SJSA1 (cell line): ENCODE data around the gene TRAK2. TPM values are rescaled to one million over a fixed set of nuclear protein-coding genes. Genes with fewer than 3 reads are reported as not detected.

Experiments
- DNase-seq, 2 experiments: peaks; one replicate each; pipeline ENCODE4 v3.0.0-alpha.2; 2015 to 2020; ENCODE audit warnings: low spot score in 2 of 2, low read depth in 1 of 2
- H3K27ac ChIP-seq: fragments of 250-450 bp; sonication (Bioruptor Pico); 2 replicates; pipeline ENCODE4 v1.5.1; 2020; ENCODE audit warnings: mild to moderate bottlenecking, moderate library complexity
- H3K27me3 ChIP-seq: fragments of 250-450 bp; sonication (Bioruptor Pico); replicated peaks from 2 replicates; pipeline ENCODE4 v1.5.1; 2020; ENCODE audit warnings: mild to moderate bottlenecking, moderate library complexity
- H3K36me3 ChIP-seq: fragments of 250-450 bp; sonication (Bioruptor Pico); 2 replicates; pipeline ENCODE4 v1.5.1; 2020; ENCODE audit warnings: mild to moderate bottlenecking
- H3K4me1 ChIP-seq: fragments of 250-450 bp; sonication (Bioruptor Pico); replicated peaks from 2 replicates; pipeline ENCODE4 v1.6.1; 2021; ENCODE audit warnings: mild to moderate bottlenecking
- H3K4me3 ChIP-seq: fragments of 250-450 bp; sonication (Bioruptor Pico); 2 replicates; pipeline ENCODE4 v1.5.1; 2020; ENCODE audit warnings: mild to moderate bottlenecking
- H3K9me3 ChIP-seq: fragments of 250-450 bp; sonication (Bioruptor Pico); replicated peaks from 2 replicates; pipeline ENCODE4 v1.5.1; 2020; ENCODE audit warnings: mild to moderate bottlenecking
- total RNA-seq: library from RNA; depleted of rRNA; stranded (reverse); fragments of >200 nt; shearing (Covaris generic); gene quantifications from 2 replicates; pipeline ENCODE4 v1.2.3, GENCODE V29; 2014

The TRAK2 gene
- total RNA-seq, 1 experiment from 2014 or later, result 39.8 TPM

DNA sequence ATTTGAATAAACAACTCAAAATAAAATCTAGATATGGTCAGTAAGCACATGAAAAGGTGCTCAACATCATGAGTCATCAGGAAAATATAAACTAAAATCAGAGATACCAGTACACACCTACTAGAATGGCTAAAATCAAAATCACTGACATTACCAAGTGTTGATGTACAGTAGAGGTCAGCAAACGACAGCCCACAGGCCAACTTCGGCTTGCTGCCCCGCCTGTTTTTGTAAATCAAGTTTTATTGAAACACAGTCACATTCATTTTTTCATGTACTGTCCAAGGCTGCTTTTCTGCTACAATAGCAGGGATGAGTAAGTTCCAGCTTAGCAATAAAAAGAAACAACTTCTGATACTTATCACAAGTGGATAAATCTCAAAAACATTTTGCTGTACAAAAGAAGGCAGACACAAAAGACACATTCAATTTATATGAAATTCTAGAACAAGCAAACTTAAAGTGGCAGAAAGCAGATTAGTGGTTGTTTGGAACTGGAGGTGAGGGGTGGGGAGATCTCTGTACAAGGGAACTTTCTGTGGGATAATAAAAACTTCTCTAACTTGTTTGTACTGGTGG, 32.1 kb downstream of the TRAK2 start:
- Histone ChIP-seq H3K27me3 (no peaks in the 10 kb centered on the region), H3K4me1 (peaks cover 21% of the 10 kb centered on the region), H3K36me3 (no peaks in the 10 kb centered on the region), H3K9me3 (no peaks in the 10 kb centered on the region), H3K27ac (no peak overlapping the region), H3K4me3 (no peak overlapping the region)
- DNase-seq, result no peak

DNA sequence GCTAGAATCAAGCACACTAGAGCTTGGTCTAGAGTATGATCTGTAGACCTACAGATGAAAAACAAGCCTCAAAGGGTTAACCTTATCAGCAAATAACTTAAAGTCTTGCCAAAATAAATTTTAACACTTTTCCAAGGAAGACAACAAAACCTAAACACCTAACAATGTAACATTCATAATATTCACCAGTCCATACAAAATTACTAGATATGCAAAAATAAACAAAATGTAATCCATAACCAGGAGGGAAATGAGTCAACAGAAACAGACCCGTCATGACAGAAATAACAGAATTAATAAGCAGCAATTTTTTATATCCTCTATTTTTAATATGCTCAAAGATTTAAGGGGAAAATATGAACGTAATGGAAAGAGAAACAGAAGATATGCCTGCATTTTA, 36.1 kb downstream of the TRAK2 start:
- Histone ChIP-seq H3K36me3 (peaks cover 10% of the 10 kb centered on the region), H3K4me3 (no peak overlapping the region), H3K27me3 (no peaks in the 10 kb centered on the region), H3K4me1 (peaks cover 22% of the 10 kb centered on the region), H3K9me3 (no peaks in the 10 kb centered on the region), H3K27ac (no peak overlapping the region)
- no peak for DNase-seq

DNA sequence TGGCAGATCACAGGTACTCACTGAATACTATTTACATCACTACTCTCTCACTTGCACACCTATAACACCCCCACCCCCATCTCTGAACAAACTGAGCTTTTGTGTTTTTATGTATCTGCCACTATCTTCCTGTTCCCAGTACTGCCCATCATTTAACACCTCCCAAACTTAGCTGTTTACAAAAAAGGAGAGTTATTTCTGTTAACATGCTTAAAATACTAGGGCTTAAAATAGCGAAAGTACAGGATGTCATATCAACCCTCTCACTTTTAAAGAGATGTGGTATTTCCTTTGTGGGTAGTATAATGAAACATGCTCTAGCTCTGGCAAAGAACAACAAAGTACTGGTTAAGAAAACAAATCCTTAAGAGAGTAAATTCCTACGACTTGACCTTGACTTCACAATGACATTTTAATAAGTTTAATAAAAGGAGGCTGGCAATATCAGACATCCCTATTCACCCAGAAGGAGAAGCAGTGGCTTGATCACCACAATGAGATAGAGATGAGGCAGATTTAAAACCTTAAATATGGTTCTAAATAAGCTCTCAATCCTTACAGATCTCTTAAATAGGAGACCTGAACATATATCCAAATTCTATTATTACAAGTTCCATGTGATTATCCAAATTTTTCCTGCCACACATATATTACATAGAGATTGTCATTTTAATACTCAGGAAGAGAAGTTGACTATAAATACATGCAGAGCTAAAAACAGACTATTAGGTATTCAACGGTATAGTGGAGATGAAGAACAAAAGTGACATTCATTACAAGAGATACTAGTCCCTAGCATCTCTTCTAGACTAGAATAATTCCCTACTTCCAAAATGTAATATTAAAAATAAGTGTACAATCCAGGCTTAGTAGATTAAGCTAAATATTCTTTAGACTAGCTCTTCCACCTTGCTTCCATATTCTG, 36.9 kb downstream of the TRAK2 start:
- H3K27ac ChIP-seq, result no peak overlapping the region
- H3K4me3 ChIP-seq, result no peak overlapping the region
- no peaks in the 10 kb centered on the region for H3K9me3 ChIP-seq
- H3K36me3 ChIP-seq, result peaks cover 10% of the 10 kb centered on the region
- DNase-seq, result peak in 1 of 2 experiments; percentile 48
- H3K4me1 ChIP-seq, result peaks cover 21% of the 10 kb centered on the region
- H3K27me3 ChIP-seq, result no peaks in the 10 kb centered on the region

DNA sequence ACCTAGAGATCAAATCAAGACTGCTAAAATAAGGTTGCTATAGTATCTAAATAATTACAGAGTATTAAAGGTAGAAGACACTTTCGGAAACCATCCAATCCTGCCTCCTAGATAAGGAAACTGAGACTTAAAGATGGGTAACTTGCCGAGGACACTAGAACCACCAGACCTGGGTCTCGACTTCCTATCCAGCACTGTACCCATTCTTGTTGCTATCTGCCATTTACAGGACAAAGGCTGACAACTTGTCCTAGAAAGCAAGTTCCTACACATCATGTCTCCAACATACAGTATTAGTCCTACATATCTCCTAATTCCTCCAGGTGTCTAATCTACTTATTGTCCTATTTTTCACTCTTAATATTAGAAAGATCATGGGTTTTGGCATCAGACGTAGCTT, 37.7 kb downstream of the TRAK2 start:
- H3K4me1 ChIP-seq, result peaks cover 14% of the 10 kb centered on the region
- peaks cover 10% of the 10 kb centered on the region for H3K36me3 ChIP-seq
- no peaks in the 10 kb centered on the region for H3K27me3 ChIP-seq
- no peak overlapping the region for H3K27ac ChIP-seq
- no peak overlapping the region for H3K4me3 ChIP-seq
- H3K9me3 ChIP-seq, result no peaks in the 10 kb centered on the region
- no peak for DNase-seq

DNA sequence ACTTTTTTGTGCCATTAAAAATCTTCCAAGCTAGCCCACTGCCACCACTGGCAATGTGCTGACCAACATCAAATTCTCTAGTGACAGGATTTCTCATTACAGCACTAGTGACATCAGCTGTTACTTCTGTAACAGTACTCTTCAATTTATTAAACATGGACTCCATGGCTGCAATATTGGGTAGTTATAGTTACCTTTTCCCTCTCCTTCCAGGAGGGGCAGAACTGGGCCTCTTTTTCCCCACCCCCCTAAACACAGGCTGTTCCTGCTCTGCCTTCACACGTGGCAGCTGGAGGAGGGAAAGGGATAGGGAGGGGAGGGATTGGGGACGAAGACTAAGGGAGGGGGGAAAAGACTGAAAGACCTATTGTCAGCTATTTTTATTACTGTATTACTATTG, 38.1 kb downstream of the TRAK2 start:
- Histone ChIP-seq H3K27me3 (no peaks in the 10 kb centered on the region), H3K4me1 (peaks cover 14% of the 10 kb centered on the region), H3K4me3 (no peak overlapping the region), H3K36me3 (peaks cover 10% of the 10 kb centered on the region), H3K27ac (no peak overlapping the region), H3K9me3 (no peaks in the 10 kb centered on the region)
- no peak for DNase-seq

DNA sequence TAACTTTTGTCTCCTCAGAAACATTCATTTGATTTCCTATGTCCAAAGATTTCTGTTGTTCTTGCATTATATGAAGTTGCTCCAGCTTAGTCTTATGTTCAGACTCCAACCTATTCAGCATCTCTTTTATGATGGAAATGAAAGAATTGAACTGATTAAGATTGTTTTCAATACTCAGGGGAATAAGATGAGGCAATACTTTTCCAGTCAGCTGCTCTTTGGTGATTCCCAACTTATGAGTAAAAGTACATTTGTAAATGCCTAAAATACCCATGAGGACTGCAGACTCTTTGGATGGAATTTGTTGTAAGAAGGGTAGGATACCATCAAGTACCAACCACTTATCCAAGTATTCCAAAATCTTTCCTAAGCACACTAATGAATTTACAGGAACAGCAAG, 39.8 kb downstream of the TRAK2 start:
- no peaks in the 10 kb centered on the region for H3K27me3 ChIP-seq
- H3K9me3 ChIP-seq, result no peaks in the 10 kb centered on the region
- H3K27ac ChIP-seq, result no peak overlapping the region
- no peak overlapping the region for H3K4me3 ChIP-seq
- peaks cover 14% of the 10 kb centered on the region for H3K4me1 ChIP-seq
- peaks cover 13% of the 10 kb centered on the region for H3K36me3 ChIP-seq
- no peak for DNase-seq

DNA sequence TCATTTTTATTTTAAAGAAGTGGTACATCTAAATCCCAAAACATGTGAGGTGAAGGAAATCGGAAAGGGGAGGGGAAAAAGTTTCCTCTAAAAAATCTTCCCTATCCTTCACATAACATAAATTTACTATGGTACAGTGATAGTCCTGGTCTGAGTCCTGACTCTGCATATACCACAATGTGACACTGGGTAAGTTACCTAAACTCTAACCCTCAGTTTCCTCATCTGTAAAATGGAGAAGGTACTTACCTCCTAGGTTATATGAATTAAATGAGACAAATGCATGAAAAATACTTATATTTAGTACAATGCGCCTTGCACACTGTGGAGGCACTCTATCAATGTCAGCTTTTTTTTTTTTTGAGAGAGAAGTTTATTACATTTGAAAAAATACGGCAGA, 42.3 kb downstream of the TRAK2 start:
- no peak overlapping the region for H3K27ac ChIP-seq
- no peaks in the 10 kb centered on the region for H3K27me3 ChIP-seq
- peaks cover 10% of the 10 kb centered on the region for H3K4me1 ChIP-seq
- no peak for DNase-seq
- H3K36me3 ChIP-seq, result peaks cover 21% of the 10 kb centered on the region
- H3K4me3 ChIP-seq, result no peak overlapping the region
- no peaks in the 10 kb centered on the region for H3K9me3 ChIP-seq

DNA sequence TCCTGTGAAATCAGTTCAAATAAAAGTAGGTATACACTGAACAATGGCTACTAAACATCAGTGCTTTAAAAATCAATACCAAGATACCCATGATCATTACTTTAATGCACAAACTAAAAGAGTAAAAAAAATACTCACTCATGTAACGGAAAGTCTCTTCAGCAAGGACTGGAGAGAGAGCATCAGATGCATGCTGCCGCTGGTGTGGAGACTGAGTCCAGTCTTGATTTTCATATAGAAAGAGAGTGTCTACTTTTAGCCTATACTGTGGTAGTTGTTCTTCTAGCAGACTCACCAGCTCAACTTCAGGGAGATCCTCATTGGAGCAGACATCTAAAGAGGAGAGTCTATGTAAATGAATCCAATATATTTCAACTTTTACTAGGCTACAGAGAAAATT, 44.0 kb downstream of the TRAK2 start:
- H3K27me3 ChIP-seq, result no peaks in the 10 kb centered on the region
- H3K4me1 ChIP-seq, result peaks cover 8% of the 10 kb centered on the region; the same call in 1 of the 2 replicates
- no peak for DNase-seq
- H3K27ac ChIP-seq, result no peak overlapping the region
- H3K4me3 ChIP-seq, result no peak overlapping the region
- peaks cover 21% of the 10 kb centered on the region for H3K36me3 ChIP-seq
- H3K9me3 ChIP-seq, result no peaks in the 10 kb centered on the region

DNA sequence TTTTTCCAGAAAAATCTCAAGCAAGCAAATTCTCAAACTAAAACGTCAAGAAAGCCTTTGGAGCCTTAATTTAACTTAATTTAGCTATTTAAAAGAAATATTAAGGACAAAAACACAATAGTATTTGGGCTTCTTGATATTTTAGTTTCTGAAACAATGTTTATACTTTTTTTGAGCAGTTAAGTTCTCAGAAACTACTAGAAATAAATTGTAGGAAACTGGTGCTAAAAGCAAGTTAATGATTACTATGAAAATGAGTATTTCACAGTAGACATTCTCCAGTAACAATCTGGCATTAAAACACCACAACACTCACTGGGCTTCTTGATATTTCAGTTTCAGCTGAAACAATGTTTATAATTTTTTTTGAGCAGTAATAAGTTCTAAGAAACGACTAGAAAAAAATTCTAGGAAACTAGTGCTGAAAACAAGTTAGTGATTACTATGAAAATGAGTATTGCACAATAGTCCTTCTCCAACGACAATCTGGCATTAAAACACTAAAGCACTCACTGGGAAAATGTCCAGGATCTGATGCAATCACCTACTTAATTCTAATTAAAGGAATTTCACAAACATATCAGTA, 45.1 kb downstream of the TRAK2 start:
- no peak overlapping the region for H3K27ac ChIP-seq
- H3K27me3 ChIP-seq, result no peaks in the 10 kb centered on the region
- H3K4me1 ChIP-seq, result peaks cover 8% of the 10 kb centered on the region; the same call in 1 of the 2 replicates
- peaks cover 13% of the 10 kb centered on the region for H3K36me3 ChIP-seq
- no peaks in the 10 kb centered on the region for H3K9me3 ChIP-seq
- no peak overlapping the region for H3K4me3 ChIP-seq
- no peak for DNase-seq

DNA sequence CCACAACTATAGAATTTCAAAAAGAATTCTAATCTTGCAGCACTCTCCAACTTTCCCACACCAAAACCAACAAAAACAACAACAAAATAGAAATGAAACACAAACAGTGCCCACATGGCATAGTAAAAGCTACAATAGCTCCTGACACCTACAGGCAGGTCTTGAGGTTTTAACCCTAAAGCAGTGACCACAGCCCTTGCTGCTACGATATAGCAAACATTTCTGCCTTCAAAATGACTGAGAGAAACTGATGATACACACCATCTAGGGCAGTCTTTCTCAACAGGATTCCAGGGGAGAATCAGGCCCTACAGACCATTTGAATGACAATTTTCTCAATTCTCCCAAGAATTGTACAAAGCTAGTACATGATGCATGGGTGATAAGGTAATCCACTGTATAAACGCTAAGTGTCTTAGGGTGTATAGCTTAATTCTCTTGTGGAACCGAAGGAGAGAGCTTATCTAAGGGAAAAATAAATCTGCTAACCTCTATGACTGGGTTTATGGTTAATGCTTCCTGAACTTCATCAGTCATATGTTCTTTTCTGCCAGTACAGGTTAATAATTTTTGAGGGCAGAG, 46.5 kb downstream of the TRAK2 start:
- no peaks in the 10 kb centered on the region for H3K9me3 ChIP-seq
- H3K4me1 ChIP-seq, result peaks cover 8% of the 10 kb centered on the region; the same call in 1 of the 2 replicates
- H3K4me3 ChIP-seq, result no peak overlapping the region
- no peaks in the 10 kb centered on the region for H3K27me3 ChIP-seq
- H3K36me3 ChIP-seq, result peaks cover 14% of the 10 kb centered on the region
- no peak for DNase-seq
- no peak overlapping the region for H3K27ac ChIP-seq

DNA sequence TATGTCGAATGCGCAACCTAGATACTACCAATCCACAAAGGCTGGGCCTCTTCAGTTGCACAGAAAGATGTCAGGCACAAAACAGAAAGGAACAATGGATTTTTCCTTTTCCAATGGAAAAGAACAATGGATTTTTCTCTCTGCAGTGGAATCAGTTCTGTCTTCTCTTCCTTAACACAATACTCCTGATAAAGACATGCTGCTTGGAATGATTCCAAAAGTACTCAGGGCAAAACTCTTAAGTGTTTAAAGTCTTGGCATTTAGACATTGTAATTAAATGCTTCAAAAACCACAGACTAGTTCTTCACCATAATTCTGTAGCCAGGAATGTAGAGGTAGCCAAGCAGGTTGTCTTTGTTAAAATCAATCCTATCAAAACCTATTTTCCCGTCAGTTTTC, 47.4 kb downstream of the TRAK2 start:
- no peaks in the 10 kb centered on the region for H3K27me3 ChIP-seq
- H3K9me3 ChIP-seq, result no peaks in the 10 kb centered on the region
- peaks cover 21% of the 10 kb centered on the region; the same call in 1 of the 2 replicates for H3K36me3 ChIP-seq
- H3K4me3 ChIP-seq, result no peak overlapping the region
- H3K4me1 ChIP-seq, result peaks cover 8% of the 10 kb centered on the region; the same call in 1 of the 2 replicates
- peak in 1 of 2 experiments; percentile 36 for DNase-seq
- H3K27ac ChIP-seq, result no peak overlapping the region

DNA sequence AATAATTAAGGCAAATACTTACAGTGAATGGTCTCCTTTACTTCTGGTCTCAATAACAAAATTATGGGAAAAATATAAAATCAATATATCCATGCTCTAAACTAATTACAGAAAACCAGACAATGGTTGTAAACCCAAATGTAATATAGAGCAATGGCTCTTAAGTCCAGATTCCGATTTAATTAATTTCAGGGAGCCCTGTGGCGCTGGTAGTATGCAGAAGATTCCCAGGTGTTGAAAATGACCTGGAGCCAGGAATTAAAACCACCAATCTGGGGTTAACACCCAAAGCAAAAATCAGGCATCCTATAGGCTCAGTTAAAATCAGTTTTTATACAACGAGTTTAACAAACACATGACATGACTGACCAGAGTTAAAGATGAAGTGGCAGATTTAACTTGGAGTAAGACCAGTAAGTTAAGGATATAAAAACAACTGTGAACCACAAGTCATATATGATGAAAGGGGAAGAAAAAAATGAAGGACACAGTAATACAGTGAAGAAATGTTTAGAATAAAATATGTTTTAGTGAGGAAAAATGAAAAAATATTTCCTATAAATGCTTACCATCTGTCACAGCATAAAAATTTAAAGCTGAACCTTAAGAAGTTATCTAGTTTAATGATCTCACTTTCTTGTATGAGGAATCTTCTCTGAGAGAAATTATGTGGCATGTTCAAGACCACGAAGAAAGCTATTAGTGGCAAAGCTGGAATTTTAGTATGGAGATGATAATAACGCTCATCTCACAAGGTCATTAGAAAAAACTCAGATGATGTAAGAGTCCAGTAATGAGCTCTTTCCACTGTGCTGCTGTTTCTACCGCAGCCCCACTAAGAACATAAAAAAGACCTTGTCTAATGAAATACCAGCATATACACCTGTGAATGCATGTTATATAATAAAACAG, 48.4 kb downstream of the TRAK2 start:
- Histone ChIP-seq H3K4me3 (no peak overlapping the region), H3K36me3 (peaks cover 24% of the 10 kb centered on the region), H3K27me3 (no peaks in the 10 kb centered on the region), H3K27ac (no peak overlapping the region), H3K4me1 (peaks cover 8% of the 10 kb centered on the region; the same call in 1 of the 2 replicates), H3K9me3 (no peaks in the 10 kb centered on the region)
- DNase-seq, result no peak

DNA sequence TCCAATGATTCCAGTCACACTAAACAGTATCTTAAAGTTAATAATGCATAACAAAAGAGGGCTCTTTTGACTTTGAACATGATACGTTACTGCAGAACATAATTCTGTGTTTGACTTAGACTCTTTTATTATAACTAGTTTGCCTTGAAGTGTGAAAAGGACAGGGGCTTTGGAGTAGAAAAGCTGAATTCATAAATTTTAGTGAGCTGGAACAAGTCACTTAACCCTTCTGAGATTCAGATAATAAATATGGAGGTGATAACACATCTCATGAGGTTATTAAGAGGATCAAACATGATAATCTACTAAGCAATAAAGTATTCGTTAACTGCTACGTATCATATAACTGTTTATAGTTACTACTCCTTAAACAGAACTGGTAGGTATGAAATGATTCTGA, 49.4 kb downstream of the TRAK2 start:
- no peak for DNase-seq
- H3K9me3 ChIP-seq, result no peaks in the 10 kb centered on the region
- no peak overlapping the region for H3K27ac ChIP-seq
- peaks cover 8% of the 10 kb centered on the region; the same call in 1 of the 2 replicates for H3K4me1 ChIP-seq
- peaks cover 32% of the 10 kb centered on the region for H3K36me3 ChIP-seq
- H3K4me3 ChIP-seq, result no peak overlapping the region
- H3K27me3 ChIP-seq, result no peaks in the 10 kb centered on the region
